Suprapubic skin (tissue), 4 donors: ENCODE results near the gene SEPTIN10.

Source experiments
- CTCF ChIP-seq, 2 donors: fragments of 200-600 bp in 1 of 2; fragments of 450-650 bp in 1 of 2; sonication (generic) in 1 of 2; IDR thresholded peaks; one replicate each; pipeline ENCODE4 v1.5.1; 2016 to 2019; ENCODE audit warnings: antibody characterized with exemption in 2 of 2, mild to moderate bottlenecking in 1 of 2, moderate library complexity in 1 of 2
- EP300 ChIP-seq: sonication (generic); formaldehyde crosslinking; IDR thresholded peaks from one replicate; pipeline ENCODE4 v1.6.1; 2017; ENCODE audit warnings: antibody characterized with exemption
- POLR2AphosphoS5 ChIP-seq, 3 donors: sonication (generic); formaldehyde crosslinking; IDR thresholded peaks; one replicate each; pipeline ENCODE4 v1.6.1; 2017; ENCODE audit warnings: antibody characterized with exemption in 3 of 3

- TF ChIP-seq CTCF (IDR thresholded peaks at IDR 0.05) (no peak), EP300 (no peak), POLR2AphosphoS5 (IDR thresholded peaks at IDR 0.05) (no peak)
Observed at GRCh38 chr2:109609352-109610024, 4.3 kb downstream of the SEPTIN10 start.
